Gastrocnemius medialis (tissue), 4 donors: ENCODE measurements around the gene ZXDC. TPM values are rescaled to one million over a fixed set of nuclear protein-coding genes. Genes with fewer than 3 reads are reported as not detected.

ENCODE experiments used
- ATAC-seq, 2 donors: fragments of 150-250 bp; one replicate each; pipeline ENCODE4 v1.9.1; 2016
- DNase-seq, 2 donors: peaks; one replicate each; pipeline ENCODE4 v3.0.0-alpha.2; 2019
- H3K27ac ChIP-seq, 4 donors: fragments of 200-600 bp; sonication (generic); 1 replicate in 1 of 4; 2 replicates in 3 of 4; pipeline ENCODE4 v1.5.1; 2016 to 2018; ENCODE audit warnings: mild to moderate bottlenecking in 2 of 4, moderate library complexity in 1 of 4
- H3K27me3 ChIP-seq, 3 donors: fragments of 200-600 bp; sonication (generic) in 2 of 3; 1 replicate in 1 of 3; 2 replicates in 2 of 3; pipeline versions ENCODE4 v1.5.1 to v1.6.0; 2016 to 2019; ENCODE audit warnings: mild to moderate bottlenecking in 1 of 3, moderate library complexity in 1 of 3
- H3K36me3 ChIP-seq, 2 donors: fragments of 200-600 bp; sonication (generic) in 1 of 2; one replicate each; pipeline ENCODE4 v1.5.1; 2017 to 2018
- H3K4me1 ChIP-seq, 2 donors: fragments of 200-600 bp; sonication (generic) in 1 of 2; one replicate each; pipeline ENCODE4 v1.5.1; 2016 to 2017; ENCODE audit warnings: mild to moderate bottlenecking in 2 of 2
- H3K4me3 ChIP-seq, 4 donors: fragments of 200-600 bp; sonication (generic) in 3 of 4; 1 replicate in 1 of 4; 2 replicates in 3 of 4; pipeline ENCODE4 v1.5.1; 2016 to 2019; ENCODE audit warnings: mild to moderate bottlenecking in 2 of 4
- H3K9me3 ChIP-seq, 3 donors: fragments of 200-600 bp; sonication (generic) in 2 of 3; 1 replicate in 1 of 3; 2 replicates in 2 of 3; pipeline ENCODE4 v1.5.1; 2016 to 2019
- POLR2A ChIP-seq, 2 donors: fragments of 450-650 bp; IDR thresholded peaks; one replicate each; pipeline ENCODE4 v1.6.1; 2017; ENCODE audit warnings: antibody characterized with exemption in 2 of 2, mild to moderate bottlenecking in 2 of 2, moderate library complexity in 2 of 2
- in situ Hi-C, 4 donors: fragments of 200-750 bp; cut with MboI; loops; one replicate each; pipeline versions ENCODE4 v1.15.0 to v1.8.0; 2017; ENCODE audit warnings: low sequenced_read_pairs in 4 of 4
- intact Hi-C: fragments of 100-400 bp; cut with DNase I; formaldehyde crosslinking; loops from one replicate; pipeline ENCODE4 v1.15.1; 2023; ENCODE audit warnings: low total_unique reads
- total RNA-seq, 4 donors: library from RNA; depleted of rRNA; stranded (reverse); fragments of >200 nt; gene quantifications; one replicate each; pipeline versions ENCODE4 v1.1.0 to v1.2.3, GENCODE V29; 2016
- TF ChIP-seq, protein P1 (sequence below), 5 experiments: fragments of 450-650 bp in 3 of 5; fragments of 200-600 bp in 2 of 5; sonication (generic) in 2 of 5; IDR thresholded peaks in 4 of 5; conservative IDR thresholded peaks in 1 of 5; 1 replicate in 4 of 5; 2 replicates in 1 of 5; pipeline ENCODE4 v1.5.1; 2016 to 2019; ENCODE audit warnings: antibody characterized with exemption in 5 of 5, mild to moderate bottlenecking in 3 of 5, moderate library complexity in 3 of 5

ZXDC gene
- total RNA-seq, 4 donors from 2014 or later: 40.9 to 54.2 (median 45.4) TPM

DNA sequence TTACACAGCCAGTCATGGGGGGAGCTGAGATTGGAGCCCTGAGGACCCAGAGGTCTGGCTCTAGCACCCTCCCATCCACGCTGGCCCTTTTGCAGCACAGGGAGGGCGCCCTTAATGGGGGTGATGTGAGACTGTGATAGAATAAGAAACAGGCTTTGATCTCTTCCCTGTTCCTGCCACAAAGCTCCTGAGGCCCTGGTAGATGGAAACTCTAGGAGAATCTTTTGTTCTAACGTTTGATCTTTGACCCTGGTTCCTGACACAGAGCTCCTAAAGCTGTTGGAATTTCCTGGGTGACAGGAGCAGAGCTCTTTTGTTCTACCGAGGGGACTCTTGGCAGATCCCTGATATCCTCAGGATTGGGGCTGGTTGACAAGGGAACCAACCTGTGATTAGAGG lies 43.1 kb upstream of the ZXDC start:
- no peak overlapping the region for H3K27ac ChIP-seq
- DNase-seq (no peak), ATAC-seq (no peak)
- peaks cover 0 to 5% (median 0%) of the 10 kb centered on the region in 3 donors for H3K27me3 ChIP-seq
- H3K4me3 ChIP-seq: no peak overlapping the region
- peaks cover 0 to 2% of the 10 kb centered on the region in 2 donors for H3K4me1 ChIP-seq
- intact Hi-C loops (no loop called here), in situ Hi-C loops (no loop called here)
- no peaks in the 10 kb centered on the region for H3K9me3 ChIP-seq
- no peaks in the 10 kb centered on the region for H3K36me3 ChIP-seq
- TF ChIP-seq, protein P1, sequence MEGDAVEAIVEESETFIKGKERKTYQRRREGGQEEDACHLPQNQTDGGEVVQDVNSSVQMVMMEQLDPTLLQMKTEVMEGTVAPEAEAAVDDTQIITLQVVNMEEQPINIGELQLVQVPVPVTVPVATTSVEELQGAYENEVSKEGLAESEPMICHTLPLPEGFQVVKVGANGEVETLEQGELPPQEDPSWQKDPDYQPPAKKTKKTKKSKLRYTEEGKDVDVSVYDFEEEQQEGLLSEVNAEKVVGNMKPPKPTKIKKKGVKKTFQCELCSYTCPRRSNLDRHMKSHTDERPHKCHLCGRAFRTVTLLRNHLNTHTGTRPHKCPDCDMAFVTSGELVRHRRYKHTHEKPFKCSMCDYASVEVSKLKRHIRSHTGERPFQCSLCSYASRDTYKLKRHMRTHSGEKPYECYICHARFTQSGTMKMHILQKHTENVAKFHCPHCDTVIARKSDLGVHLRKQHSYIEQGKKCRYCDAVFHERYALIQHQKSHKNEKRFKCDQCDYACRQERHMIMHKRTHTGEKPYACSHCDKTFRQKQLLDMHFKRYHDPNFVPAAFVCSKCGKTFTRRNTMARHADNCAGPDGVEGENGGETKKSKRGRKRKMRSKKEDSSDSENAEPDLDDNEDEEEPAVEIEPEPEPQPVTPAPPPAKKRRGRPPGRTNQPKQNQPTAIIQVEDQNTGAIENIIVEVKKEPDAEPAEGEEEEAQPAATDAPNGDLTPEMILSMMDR (IDR thresholded peaks at IDR 0.05 in 4 of 5, conservative IDR thresholded peaks at IDR 0.05 in 1 of 5): no peak
- no peak for TF ChIP-seq POLR2A (IDR thresholded peaks at IDR 0.05)

DNA sequence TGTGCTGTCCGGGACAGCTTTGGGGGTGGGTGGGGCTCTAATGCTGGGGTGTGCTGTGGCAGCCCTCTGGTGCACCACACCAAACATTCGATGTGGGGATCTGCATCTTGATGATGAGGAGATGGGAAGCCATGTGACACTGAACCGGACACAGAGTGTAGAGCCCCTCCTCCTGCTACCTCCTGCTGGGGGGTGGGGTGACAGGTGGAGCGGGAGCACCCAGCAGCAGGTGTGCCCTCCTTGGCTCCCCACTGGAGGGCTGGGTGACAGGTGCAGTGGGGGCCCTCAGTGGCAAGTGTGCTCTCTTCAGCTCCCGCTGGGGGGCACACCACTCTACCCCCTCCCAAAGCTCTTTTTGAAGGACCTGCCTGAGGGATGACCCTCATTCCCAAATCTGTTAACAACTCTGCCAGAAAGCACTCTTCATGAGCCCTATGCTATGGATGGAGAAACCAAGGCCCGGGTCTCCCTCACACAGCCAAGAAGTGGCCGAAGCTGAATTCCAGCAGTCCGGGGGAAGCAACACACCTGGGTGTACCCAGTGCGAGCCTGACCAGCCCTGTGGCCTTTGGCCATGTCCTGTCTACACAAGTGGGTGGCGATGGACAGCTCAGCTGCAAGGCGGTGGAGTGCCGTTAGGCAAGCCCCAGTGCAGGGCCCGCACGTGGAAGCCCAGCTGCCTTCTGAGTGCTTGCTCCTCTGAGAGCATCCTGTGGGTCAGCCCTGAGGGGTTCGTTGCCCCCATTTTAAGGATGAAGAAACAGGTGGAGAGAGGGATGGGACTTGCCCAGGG lies 42.5 kb upstream of the ZXDC start:
- Histone ChIP-seq H3K36me3 (no peaks in the 10 kb centered on the region), H3K9me3 (no peaks in the 10 kb centered on the region), H3K27ac (no peak overlapping the region), H3K4me1 (no peaks in the 10 kb centered on the region), H3K4me3 (no peak overlapping the region), H3K27me3 (peaks cover 0 to under 1% (median 0%) of the 10 kb centered on the region in 3 donors)
- no peak for DNase-seq
- TF ChIP-seq, protein P1 (IDR thresholded peaks at IDR 0.05 in 4 of 5, conservative IDR thresholded peaks at IDR 0.05 in 1 of 5): no peak
- TF ChIP-seq POLR2A (IDR thresholded peaks at IDR 0.05): no peak
- no peak for ATAC-seq
- in situ Hi-C loops: no loop called here
- intact Hi-C loops: no loop called here

DNA sequence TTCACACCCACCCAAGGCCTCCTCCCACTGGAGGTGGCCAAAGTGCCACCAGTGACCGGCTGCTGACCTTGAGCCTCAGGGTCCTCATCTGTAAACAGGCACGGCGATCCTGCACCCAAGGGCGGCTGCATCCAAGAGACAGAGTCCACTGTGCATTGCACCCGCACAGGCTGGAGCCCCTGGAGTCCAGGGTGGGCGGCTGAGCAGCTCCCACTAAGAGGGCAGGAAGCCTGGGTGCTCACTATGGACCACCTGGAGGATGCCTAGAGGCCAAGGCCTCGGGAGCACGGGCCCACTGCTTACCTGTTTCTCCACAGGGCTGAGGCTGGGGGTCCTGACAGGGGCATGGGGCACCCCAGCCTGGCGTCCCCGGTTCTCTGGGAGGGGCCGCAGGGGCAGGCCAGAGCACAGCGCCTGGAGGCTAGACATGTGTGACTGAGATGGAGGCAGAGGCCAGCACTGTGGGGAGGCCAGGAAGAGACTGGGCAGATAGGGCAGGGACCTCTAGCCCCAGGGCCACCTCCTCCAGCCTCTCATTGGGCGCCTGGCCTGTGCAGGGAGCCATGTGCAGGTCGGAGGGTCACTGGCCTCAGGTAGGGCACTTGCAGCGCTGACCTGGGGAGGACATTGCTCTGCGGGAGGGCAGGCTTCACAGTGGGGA lies 41.7 kb upstream of the ZXDC start, which contains the start of gene UROC1:
Gene UROC1 (minus strand): TSS at position 483 of the 661 bp plus-strand sequence. CDS start 54 bp downstream, at position 429.
- no peak within 1 kb of the TSS for H3K4me3 ChIP-seq
- no peak for DNase-seq
- no peaks in the 10 kb centered on the region for H3K9me3 ChIP-seq
- no peaks in the 10 kb centered on the region for H3K4me1 ChIP-seq
- H3K27ac ChIP-seq: no peak within 1 kb of the TSS
- no peak for ATAC-seq
- TF ChIP-seq, protein P1 (IDR thresholded peaks at IDR 0.05 in 4 of 5, conservative IDR thresholded peaks at IDR 0.05 in 1 of 5): no peak
- no peak for TF ChIP-seq POLR2A (IDR thresholded peaks at IDR 0.05)
- H3K36me3 ChIP-seq: no peaks in the 10 kb centered on the region
- in situ Hi-C loops (no loop called here), intact Hi-C loops (no loop called here)
- no peaks in the 10 kb centered on the region for H3K27me3 ChIP-seq

DNA sequence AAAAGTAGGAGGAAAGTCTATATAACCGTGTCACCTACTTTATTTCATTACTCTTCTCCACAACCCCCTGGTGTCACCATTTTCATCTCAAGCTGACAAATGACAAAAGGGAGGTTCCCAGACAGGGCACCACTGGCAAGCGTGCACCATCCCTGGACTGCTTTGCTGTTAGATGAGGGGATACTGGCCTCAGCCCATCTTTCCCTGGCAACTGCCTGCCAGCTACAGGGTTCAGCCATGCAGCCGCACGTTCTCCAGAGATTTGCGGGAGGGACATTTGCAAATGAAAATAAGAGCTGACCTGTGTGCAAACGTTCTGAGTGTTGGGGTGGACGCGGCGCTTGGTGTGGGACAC lies 41.2 kb upstream of the ZXDC start:
- TF ChIP-seq POLR2A (IDR thresholded peaks at IDR 0.05): no peak
- TF ChIP-seq, protein P1 (IDR thresholded peaks at IDR 0.05 in 4 of 5, conservative IDR thresholded peaks at IDR 0.05 in 1 of 5): no peak
- H3K9me3 ChIP-seq: no peaks in the 10 kb centered on the region
- H3K4me1 ChIP-seq: peaks cover 0 to 3% of the 10 kb centered on the region in 2 donors
- in situ Hi-C loops (no loop called here), intact Hi-C loops (no loop called here)
- no peak for DNase-seq
- no peaks in the 10 kb centered on the region for H3K27me3 ChIP-seq
- H3K4me3 ChIP-seq: no peak overlapping the region
- no peak for ATAC-seq
- no peaks in the 10 kb centered on the region for H3K36me3 ChIP-seq
- H3K27ac ChIP-seq: no peak overlapping the region
